22Rv1 (cell line): ENCODE data around the gene ATPAF1.

Experiments used
- H3K27ac ChIP-seq: fragments of 450-650 bp; 2 replicates; pipeline ENCODE4 v1.5.1; 2017
- ZFX ChIP-seq: fragments of 450-650 bp; IDR thresholded peaks from 2 replicates; pipeline ENCODE4 v1.6.1; 2017; ENCODE audit warnings: antibody characterized with exemption, borderline replicate concordance
- TF ChIP-seq, protein P1 (sequence below): fragments of 450-650 bp; IDR thresholded peaks from 2 replicates; pipeline ENCODE4 v1.5.1; 2017; ENCODE audit warnings: mild to moderate bottlenecking

ATPAF1 gene

DNA sequence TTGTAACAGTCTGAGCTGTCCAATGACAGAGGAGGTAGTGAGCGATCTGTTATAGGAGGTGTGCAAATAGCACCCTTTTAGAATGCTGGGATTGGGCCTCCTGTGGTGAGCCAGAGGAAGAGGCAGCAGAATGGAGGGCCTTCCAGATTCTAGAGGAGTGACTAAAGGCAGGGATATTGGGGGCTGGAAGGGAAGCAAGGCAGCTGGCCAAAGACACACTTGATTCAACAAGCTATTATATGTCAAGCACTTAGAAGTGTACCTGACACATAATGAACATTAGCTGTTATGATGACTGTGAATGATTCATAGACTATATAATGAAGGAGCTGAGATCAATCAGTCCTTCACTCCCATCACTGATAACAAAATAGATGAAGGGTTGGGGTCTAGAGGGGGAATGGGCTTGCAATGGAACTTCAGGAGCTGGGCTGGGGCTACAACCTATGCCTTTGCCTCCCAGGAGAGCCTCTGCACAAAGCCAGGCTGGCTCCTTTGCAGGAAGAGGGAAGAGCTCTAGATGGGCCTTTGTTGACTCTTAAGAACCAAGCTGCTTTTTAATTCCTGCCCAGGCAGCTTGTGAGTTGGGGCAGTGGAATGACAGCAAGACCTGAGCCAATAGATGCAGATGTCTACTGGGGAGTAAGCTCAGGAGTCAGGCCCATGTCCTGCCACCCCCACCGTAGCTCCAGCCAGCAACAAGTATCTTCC is 61.8 kb downstream of the ATPAF1 start:
- TF ChIP-seq, protein P1, sequence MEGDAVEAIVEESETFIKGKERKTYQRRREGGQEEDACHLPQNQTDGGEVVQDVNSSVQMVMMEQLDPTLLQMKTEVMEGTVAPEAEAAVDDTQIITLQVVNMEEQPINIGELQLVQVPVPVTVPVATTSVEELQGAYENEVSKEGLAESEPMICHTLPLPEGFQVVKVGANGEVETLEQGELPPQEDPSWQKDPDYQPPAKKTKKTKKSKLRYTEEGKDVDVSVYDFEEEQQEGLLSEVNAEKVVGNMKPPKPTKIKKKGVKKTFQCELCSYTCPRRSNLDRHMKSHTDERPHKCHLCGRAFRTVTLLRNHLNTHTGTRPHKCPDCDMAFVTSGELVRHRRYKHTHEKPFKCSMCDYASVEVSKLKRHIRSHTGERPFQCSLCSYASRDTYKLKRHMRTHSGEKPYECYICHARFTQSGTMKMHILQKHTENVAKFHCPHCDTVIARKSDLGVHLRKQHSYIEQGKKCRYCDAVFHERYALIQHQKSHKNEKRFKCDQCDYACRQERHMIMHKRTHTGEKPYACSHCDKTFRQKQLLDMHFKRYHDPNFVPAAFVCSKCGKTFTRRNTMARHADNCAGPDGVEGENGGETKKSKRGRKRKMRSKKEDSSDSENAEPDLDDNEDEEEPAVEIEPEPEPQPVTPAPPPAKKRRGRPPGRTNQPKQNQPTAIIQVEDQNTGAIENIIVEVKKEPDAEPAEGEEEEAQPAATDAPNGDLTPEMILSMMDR = no peak
- TF ChIP-seq ZFX = no peak
- H3K27ac ChIP-seq = no peak overlapping the region

DNA sequence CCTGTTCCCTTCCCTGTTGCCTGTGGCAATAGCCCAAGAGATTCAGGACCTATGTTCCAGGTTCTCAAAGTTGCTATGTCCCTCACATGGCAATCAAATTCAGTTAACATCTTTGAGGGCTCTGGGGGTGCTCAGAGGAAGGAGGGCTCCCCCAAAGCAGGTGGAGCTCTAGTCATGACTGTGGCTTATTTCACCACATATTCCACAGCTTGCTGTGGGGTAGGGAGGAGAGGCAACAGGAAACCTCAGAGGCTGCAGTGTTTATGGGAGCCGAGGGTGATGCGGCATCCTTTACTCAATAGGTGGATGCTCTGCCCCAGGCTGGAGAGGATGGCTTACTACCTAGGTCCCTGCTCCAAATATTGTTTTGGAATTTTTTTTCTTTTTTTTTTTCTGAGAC is 62.9 kb downstream of the ATPAF1 start:
- TF ChIP-seq, protein P1 = no peak
- no peak for TF ChIP-seq ZFX
- no peak overlapping the region for H3K27ac ChIP-seq

DNA sequence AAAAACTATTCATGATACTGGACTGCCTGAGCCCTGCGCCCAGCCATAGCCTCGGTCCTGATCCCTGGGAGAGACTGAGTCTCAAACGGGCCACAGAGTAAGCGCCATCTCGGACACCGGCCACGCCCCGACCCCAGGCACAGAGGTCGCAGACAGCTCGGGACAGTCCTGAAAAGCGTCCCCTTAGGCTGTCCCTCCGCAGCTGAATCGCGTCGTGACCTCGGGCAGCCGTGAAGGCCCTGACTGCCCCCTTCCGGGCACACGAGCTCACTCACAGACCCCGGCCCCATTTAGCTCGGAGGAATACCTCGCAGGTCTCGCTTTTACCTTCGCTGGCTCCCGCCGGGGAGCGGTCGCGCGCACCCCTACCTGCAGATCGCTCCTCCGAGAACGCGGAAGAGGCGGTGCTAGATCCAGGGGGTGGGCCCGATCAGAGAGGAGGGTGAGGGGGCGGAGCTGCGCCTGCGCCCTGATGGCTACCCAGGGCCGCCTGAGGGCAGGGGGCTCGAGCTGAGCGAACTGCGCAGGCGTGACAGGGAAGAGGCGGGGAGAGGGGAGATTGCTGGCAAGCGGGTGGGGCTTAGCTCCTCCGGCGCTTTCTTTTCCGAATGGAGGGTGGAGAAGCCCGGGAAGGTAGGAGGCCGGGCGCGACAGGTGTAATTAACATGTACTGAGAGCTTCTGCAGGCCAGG is 64.2 kb downstream of the ATPAF1 start, which contains the start of gene MKNK1:
TSS of gene MKNK1 (minus strand) at position 411 of the 692 bp plus-strand sequence. CDS start 20,941 bp downstream, outside the sequence.
- TF ChIP-seq ZFX = no peak
- TF ChIP-seq, protein P1 = 0 out of 2 replicates have a peak, but pooled peaks have one; percentile 6
- peak within 1 kb of the TSS; percentile 46 for H3K27ac ChIP-seq

DNA sequence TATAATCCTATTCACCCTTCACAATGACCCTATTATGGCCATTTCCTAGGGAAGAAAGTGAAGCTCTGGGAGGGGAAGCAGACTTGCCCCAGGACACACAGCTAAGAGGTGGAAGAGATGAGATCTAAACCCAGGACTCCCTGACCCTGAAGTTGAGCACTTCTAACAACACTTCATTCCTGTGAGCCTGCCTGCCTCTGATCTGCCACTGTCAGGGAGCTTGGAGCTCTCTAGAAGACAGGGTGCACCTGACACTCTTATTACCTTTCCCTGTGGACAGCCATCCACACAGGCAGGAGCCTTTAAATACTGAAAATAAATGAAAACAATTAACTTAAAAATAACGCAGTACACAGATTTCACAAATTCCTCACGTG is 64.7 kb downstream of the ATPAF1 start:
- TF ChIP-seq, protein P1 = no peak
- no peak for TF ChIP-seq ZFX

DNA sequence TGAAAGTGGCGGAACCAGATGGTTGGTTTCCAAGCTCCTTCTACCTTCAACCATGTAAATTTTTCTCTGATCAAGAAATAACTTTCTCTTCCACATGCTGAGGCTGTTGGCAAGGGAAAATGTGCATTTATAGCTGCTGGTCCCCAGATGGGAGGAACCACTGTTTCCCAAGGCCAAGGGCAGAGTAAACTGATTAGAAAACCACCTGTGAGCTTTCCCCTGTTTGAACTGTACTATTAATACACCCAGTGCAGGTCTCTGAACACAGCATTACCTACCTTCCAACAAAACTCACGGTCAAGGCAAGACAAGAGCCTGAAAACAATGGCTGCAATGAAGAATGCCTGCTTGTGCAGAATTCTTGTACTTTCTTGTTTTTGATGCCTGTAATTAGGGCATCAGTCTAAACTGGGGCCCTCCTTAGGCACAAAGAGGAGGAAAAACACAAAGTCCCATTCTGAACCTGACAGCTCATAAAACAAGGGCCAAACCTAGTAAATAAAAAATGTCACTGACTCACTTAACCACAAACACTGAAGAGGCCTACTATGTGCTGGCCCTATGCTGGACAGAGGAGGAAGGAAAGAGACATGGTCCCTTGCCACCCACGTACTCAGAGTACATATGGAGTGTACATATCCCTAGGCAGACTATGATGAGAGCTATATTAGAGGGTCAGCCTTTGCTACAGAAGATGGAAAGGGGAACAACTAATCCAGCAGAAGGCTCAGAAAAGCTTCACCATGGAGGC is 66.7 kb downstream of the ATPAF1 start:
- H3K27ac ChIP-seq = no peak overlapping the region
- no peak for TF ChIP-seq ZFX
- TF ChIP-seq, protein P1 = no peak

More for the DNA sequence above, 64.7 kb downstream of the ATPAF1 start:
- H3K27ac ChIP-seq = peak overlapping the region; percentile 46; the same call in 1 of the 2 replicates

DNA sequence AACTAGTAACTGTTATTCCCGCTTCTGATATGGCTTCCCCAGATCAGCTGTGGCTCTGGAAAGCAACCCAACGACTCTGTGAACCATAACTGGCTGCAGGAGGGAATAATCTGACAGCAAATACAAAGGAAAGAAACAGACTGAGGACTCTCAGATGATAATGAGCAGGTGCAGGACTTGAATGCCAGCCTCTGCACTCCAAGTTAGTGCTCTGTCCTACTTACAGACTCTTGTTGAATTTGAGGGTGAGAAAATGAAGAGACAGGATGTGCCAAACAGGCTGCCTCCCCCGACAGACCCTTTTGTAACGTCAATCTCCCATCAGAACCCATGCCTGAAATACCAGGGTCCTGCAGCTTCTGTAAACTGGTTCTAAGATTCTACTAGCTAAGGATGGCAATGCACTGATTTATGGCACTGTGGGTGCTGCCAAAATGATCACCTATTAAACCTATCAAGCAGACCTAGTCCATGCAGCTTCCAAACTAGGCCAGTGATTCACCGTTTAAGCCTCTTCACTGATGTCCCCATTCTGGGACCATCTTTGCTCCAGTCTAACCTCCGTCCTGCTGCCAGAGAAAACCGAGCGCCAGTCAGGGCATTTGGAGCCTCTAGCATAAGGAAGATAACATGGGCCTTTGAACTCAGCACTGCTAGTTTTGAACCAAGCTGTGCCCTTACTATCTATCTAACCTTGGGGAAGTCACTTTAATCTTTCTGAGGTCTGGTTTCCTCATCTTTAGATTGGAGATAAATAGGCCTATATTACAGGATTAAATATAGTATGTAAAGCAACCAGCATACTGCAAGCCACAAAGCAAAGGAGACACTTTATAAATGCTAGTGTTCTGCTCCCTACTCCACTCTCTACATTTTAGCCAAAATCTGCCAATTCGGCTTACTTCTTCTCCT is 68.8 kb downstream of the ATPAF1 start:
- H3K27ac ChIP-seq = no peak overlapping the region
- no peak for TF ChIP-seq ZFX
- TF ChIP-seq, protein P1 = no peak
